B cell (primary cell): Measurements from ENCODE around the gene SNRPF. TPM values are rescaled to one million over a fixed set of nuclear protein-coding genes. Genes with fewer than 3 reads are reported as not detected.

Source experiments
- ATAC-seq: fragments of 200-7000 bp; cut with Tn5 transposase; one replicate; pipeline ENCODE4 v1.10.0; 2021; ENCODE audit warnings: low read depth, mild to moderate bottlenecking, moderate number of reproducible peaks, moderate library complexity
- CTCF ChIA-PET: fragments of 350-600 bp; sonication (Branson Sonifier 250); formaldehyde crosslinking; loops from one replicate; lab custom pipeline; 2021; ENCODE audit warnings: antibody characterized with exemption, inconsistent platforms; lab: Charles Lee
- POLR2A ChIA-PET: fragments of 350-600 bp; sonication (Branson Sonifier 250); formaldehyde crosslinking; loops from one replicate; lab custom pipeline; 2021; ENCODE audit warnings: antibody characterized with exemption; lab: Charles Lee
- DNase-seq: peaks from one replicate; pipeline ENCODE4 v3.0.0; 2013
- H2AFZ ChIP-seq: 2 replicates; pipeline ENCODE4 v1.6.1; 2012; ENCODE audit warnings: mild to moderate bottlenecking, low read depth, low read length; ENCODE audit not compliant: insufficient read depth, poor library complexity, severe bottlenecking
- H3K27ac ChIP-seq, 2 donors: 1 replicate in 1 of 2; 2 replicates in 1 of 2; pipeline ENCODE4 v1.5.1; 2012 to 2013; ENCODE audit warnings: low read length in 2 of 2, mild to moderate bottlenecking in 2 of 2, moderate library complexity in 1 of 2
- H3K27me3 ChIP-seq, 4 experiments: fragments of 200-600 bp in 1 of 4; sonication (generic) in 1 of 4; replicated peaks in 1 of 4; 1 replicate in 2 of 4; 2 replicates in 2 of 4; pipeline versions ENCODE4 v1.6.1 to v1.7.0; 2013 to 2016; ENCODE audit warnings: low read length in 3 of 4, mild to moderate bottlenecking in 2 of 4, mixed read lengths in 1 of 4, moderate library complexity in 1 of 4; ENCODE audit not compliant: insufficient read depth in 4 of 4, control insufficient read depth in 3 of 4; ENCODE audit errors: control extremely low read depth in 1 of 4
- H3K36me3 ChIP-seq, 2 experiments: replicated peaks in 1 of 2; 1 replicate in 1 of 2; 2 replicates in 1 of 2; pipeline versions ENCODE4 v1.6.1 to v1.7.1; 2013; ENCODE audit warnings: low read length in 1 of 2; ENCODE audit not compliant: insufficient read depth in 2 of 2, control insufficient read depth in 1 of 2; ENCODE audit errors: control extremely low read depth in 1 of 2, extremely low read depth in 1 of 2
- H3K4me1 ChIP-seq, 2 donors: fragments of 200-600 bp in 1 of 2; sonication (generic) in 1 of 2; 1 replicate in 1 of 2; 2 replicates in 1 of 2; pipeline versions ENCODE4 v1.5.1 to v1.6.1; 2013 to 2017; ENCODE audit warnings: low read length in 2 of 2; ENCODE audit not compliant: control insufficient read depth in 2 of 2, insufficient read depth in 2 of 2
- H3K4me2 ChIP-seq: replicated peaks from 2 replicates; pipeline ENCODE3; 2012; ENCODE audit warnings: mild to moderate bottlenecking, low read depth, low read length; ENCODE audit not compliant: poor library complexity, severe bottlenecking
- H3K4me3 ChIP-seq, 5 experiments: fragments of 200-600 bp in 1 of 5; sonication (generic) in 1 of 5; 1 replicate in 3 of 5; 2 replicates in 2 of 5; pipeline versions ENCODE4 v1.5.1 to v1.7.0; 2011 to 2016; ENCODE audit warnings: low read length in 4 of 5, mild to moderate bottlenecking in 4 of 5, low read depth in 2 of 5, control low read depth in 1 of 5, moderate library complexity in 1 of 5; ENCODE audit not compliant: insufficient read depth in 1 of 5; ENCODE audit errors: control extremely low read depth in 1 of 5, extremely low read depth in 1 of 5
- H3K79me2 ChIP-seq: fragments of 200-600 bp; sonication (generic); one replicate; pipeline ENCODE4 v1.6.0; 2016; ENCODE audit warnings: low read length; ENCODE audit not compliant: control insufficient read depth, insufficient read depth
- H3K9ac ChIP-seq: fragments of 200-600 bp; sonication (generic); 2 replicates; pipeline ENCODE4 v1.6.1; 2017; ENCODE audit warnings: mild to moderate bottlenecking, low read length, moderate library complexity
- H3K9me3 ChIP-seq, 3 donors: one replicate each; pipeline versions ENCODE4 v1.6.1 to v1.7.1; 2013; ENCODE audit warnings: low read length in 2 of 3; ENCODE audit not compliant: control insufficient read depth in 2 of 3, insufficient read depth in 1 of 3; ENCODE audit errors: control extremely low read depth in 1 of 3
- H4K20me1 ChIP-seq: 2 replicates; pipeline ENCODE4 v1.6.0; 2012; ENCODE audit warnings: mild to moderate bottlenecking, low read length; ENCODE audit not compliant: insufficient read depth, control insufficient read depth, poor library complexity, severe bottlenecking
- H3K27ac Mint-ChIP-seq: one replicate; pipeline ENCODE4 v1.8.0; 2021; ENCODE audit warnings: mixed read lengths
- H3K27me3 Mint-ChIP-seq: one replicate; pipeline ENCODE4 v1.8.0; 2021; ENCODE audit warnings: mixed read lengths
- H3K4me1 Mint-ChIP-seq: one replicate; pipeline ENCODE4 v1.8.0; 2021; ENCODE audit warnings: mixed read lengths
- H3K4me3 Mint-ChIP-seq: one replicate; pipeline ENCODE4 v1.8.0; 2021; ENCODE audit warnings: mixed read lengths
- H3K9me3 Mint-ChIP-seq: one replicate; pipeline ENCODE4 v1.8.0; 2022; ENCODE audit warnings: mixed read lengths; ENCODE audit not compliant: insufficient read depth
- EZH2 ChIP-seq: IDR thresholded peaks from 2 replicates; pipeline ENCODE4 v1.6.1; 2012; ENCODE audit warnings: borderline replicate concordance, low read depth, mild to moderate bottlenecking, moderate library complexity, low read length; ENCODE audit not compliant: insufficient read depth, poor library complexity, severe bottlenecking
- WGBS: methylation state at CpG from one replicate; pipeline ENCODE4 v1.1.5; 2013; ENCODE audit warnings: missing lambda C conversion rate; ENCODE audit not compliant: insufficient coverage; 5-methylcytosine and 5-hydroxymethylcytosine counted together
- intact Hi-C: fragments of 100-400 bp; cut with micrococcal nuclease; formaldehyde crosslinking; loops from one replicate; pipeline ENCODE4 v1.10.0; 2022
- polyA plus RNA-seq: library from polyadenylated mRNA; depleted of rRNA; stranded (reverse); fragments of >200 nt; gene quantifications from 2 replicates; pipeline ENCODE4 v1.2.3, GENCODE V29; 2012
- total RNA-seq, 2 donors: library from RNA; stranded (reverse); fragments of 120-200 nt in 1 of 2; gene quantifications; 1 replicate in 1 of 2; 2 replicates in 1 of 2; pipeline versions ENCODE4 v1.2.3 to v1.2.4, GENCODE V29; 2013 to 2022
- TF ChIP-seq, protein P1 (sequence below): fragments of 200-600 bp; IDR thresholded peaks from one replicate; pipeline ENCODE4 v1.8.0; 2022; ENCODE audit warnings: antibody characterized with exemption, mild to moderate bottlenecking

Gene SNRPF
- total and polyA plus RNA-seq, 2 donors (not counting 1 experiment from before 2014, with no cell fraction given), result 10.5 to 23.8 TPM

DNA sequence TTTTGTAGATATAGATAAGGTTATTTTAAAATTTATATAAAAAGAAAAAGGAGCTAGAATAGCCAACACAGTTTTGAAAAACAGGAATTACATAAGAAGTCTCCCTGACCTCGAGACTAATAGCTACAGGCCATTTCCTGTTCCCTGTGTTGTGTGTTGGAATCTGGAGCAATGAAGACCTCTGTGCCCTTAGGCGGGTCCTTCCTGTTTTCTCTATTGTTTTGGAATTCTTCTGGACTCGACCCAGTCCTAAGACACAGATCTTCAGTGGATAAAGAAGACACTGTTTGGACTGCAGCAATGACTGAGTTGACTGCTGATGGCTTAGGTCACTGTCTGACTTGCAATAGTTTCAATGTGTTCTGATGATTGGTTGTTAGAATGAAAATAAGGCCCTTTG lies 26.2 kb downstream of the SNRPF start:
- H3K4me2 ChIP-seq, result no peak overlapping the region
- ChIA-PET CTCF (no interaction called here), POLR2A (no interaction called here)
- H3K27me3 ChIP-seq, result peaks cover 0 to 3% (median 0%) of the 10 kb centered on the region in 4 experiments
- Mint-ChIP-seq H3K27ac (no peak overlapping the region), H3K9me3 (no peaks in the 10 kb centered on the region), H3K27me3 (no peaks in the 10 kb centered on the region), H3K4me1 (no peaks in the 10 kb centered on the region), H3K4me3 (no peak overlapping the region)
- DNase-seq (no peak), ATAC-seq (no peak)
- no peak overlapping the region for H3K27ac ChIP-seq
- no peak overlapping the region for H2AFZ ChIP-seq
- TF ChIP-seq, protein P1, sequence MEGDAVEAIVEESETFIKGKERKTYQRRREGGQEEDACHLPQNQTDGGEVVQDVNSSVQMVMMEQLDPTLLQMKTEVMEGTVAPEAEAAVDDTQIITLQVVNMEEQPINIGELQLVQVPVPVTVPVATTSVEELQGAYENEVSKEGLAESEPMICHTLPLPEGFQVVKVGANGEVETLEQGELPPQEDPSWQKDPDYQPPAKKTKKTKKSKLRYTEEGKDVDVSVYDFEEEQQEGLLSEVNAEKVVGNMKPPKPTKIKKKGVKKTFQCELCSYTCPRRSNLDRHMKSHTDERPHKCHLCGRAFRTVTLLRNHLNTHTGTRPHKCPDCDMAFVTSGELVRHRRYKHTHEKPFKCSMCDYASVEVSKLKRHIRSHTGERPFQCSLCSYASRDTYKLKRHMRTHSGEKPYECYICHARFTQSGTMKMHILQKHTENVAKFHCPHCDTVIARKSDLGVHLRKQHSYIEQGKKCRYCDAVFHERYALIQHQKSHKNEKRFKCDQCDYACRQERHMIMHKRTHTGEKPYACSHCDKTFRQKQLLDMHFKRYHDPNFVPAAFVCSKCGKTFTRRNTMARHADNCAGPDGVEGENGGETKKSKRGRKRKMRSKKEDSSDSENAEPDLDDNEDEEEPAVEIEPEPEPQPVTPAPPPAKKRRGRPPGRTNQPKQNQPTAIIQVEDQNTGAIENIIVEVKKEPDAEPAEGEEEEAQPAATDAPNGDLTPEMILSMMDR, result no peak
- no peak for TF ChIP-seq EZH2
- no peak overlapping the region for H3K4me3 ChIP-seq
- intact Hi-C loops, result no loop called here
- H3K9me3 ChIP-seq, result peaks cover 0 to 4% (median 2%) of the 10 kb centered on the region in 3 donors
- H4K20me1 ChIP-seq, result no peaks in the 10 kb centered on the region
- H3K36me3 ChIP-seq, result no peaks in the 10 kb centered on the region
- no peaks in the 10 kb centered on the region for H3K4me1 ChIP-seq
- no peak overlapping the region for H3K9ac ChIP-seq
- H3K79me2 ChIP-seq, result no peaks in the 10 kb centered on the region
- 88% methylated on average over 2 of the region's 3 CpGs for WGBS

DNA sequence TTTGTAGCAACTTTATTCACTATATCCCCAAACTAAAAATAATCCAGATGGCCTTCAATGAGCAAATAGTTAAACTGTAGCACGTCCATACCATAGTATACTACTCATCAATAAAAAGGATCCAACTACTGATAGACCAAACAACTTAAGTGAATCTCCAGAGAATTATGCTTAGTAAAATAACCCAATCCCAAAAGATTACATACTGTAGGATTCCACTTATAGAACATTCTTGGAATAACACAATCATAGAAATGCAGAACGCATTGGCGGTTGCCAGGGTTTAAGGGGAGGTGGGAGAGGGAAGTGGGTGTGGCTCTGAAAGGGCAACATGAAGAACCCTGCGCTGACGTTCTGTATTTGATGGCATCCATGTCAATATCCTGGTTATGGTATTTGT lies 28.6 kb downstream of the SNRPF start:
- Mint-ChIP-seq H3K4me3 (no peak overlapping the region), H3K27me3 (no peaks in the 10 kb centered on the region), H3K27ac (no peak overlapping the region), H3K4me1 (no peaks in the 10 kb centered on the region), H3K9me3 (no peaks in the 10 kb centered on the region)
- Histone ChIP-seq H2AFZ (no peak overlapping the region), H3K9ac (no peak overlapping the region), H3K9me3 (peaks cover 0 to 4% (median 2%) of the 10 kb centered on the region in 3 donors), H4K20me1 (no peaks in the 10 kb centered on the region), H3K79me2 (no peaks in the 10 kb centered on the region), H3K4me1 (no peaks in the 10 kb centered on the region), H3K27ac (no peak overlapping the region), H3K27me3 (peaks cover 0 to 3% (median 0%) of the 10 kb centered on the region in 4 experiments), H3K4me2 (no peak overlapping the region), H3K36me3 (no peaks in the 10 kb centered on the region), H3K4me3 (no peak overlapping the region)
- DNase-seq (no peak), ATAC-seq (no peak)
- ChIA-PET CTCF (no interaction called here), POLR2A (no interaction called here)
- TF ChIP-seq EZH2, result no peak
- TF ChIP-seq, protein P1, result no peak
- WGBS, result 100% methylated on average over 4 of the region's 5 CpGs
- intact Hi-C loops, result no loop called here
